Astrocyte (in vitro differentiated cells and primary cell): Measurements from ENCODE around the gene OTUD5.

ENCODE experiments used
- CTCF ChIP-seq: IDR thresholded peaks from 2 replicates; pipeline ENCODE4 v1.5.1; 2011; ENCODE audit warnings: low read depth, mild to moderate bottlenecking, inconsistent platforms, low read length, moderate library complexity; ENCODE audit not compliant: insufficient read depth
- EZH2 ChIP-seq: IDR thresholded peaks from 2 replicates; pipeline ENCODE4 v1.6.1; 2012; ENCODE audit warnings: mild to moderate bottlenecking, low read length, inconsistent platforms; ENCODE audit not compliant: insufficient read depth

- no peak for TF ChIP-seq CTCF
- no peak for TF ChIP-seq EZH2
These were observed 17.6 kb upstream of the OTUD5 start for GRCh38 chrX:48975041-48975440.
